ENCODE results near the gene SH3BP5.

Gene SH3BP5

DNA sequence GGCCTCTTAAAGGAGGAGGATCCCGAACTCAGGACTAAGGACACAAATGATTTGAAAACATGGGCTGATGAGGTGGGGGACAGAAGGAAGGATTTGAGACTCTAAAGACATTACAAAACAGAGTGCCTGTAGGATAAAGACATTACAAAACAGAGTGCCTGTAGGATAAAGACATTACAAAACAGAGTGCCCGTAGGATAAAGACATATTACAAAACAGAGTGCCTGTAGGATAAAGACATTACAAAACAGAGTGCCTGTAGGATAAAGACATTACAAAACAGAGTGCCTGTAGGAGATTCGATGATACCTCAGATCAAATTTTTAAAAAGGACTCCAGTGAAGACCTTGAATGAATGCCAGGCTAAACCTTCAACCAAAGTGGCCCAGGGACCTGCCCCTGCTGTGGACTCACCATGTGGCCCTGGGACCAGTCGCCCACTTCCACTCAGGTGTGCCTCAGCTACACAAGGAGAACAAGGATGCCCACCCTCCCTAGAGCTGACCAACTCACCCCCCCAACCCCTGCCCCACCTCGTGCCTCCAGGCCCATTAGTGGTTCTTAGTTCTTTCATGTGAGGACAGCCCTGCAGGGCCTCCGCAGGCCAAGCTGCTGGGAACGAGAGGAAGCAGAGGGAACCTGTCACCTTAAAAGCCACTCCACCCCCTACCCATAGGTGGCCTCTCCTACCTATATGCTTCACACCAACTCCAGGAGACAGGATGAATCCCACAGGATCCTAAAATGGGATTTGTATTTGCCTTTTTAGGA is 59.8 kb downstream of the SH3BP5 start:
- no peak for FAIRE-seq

DNA sequence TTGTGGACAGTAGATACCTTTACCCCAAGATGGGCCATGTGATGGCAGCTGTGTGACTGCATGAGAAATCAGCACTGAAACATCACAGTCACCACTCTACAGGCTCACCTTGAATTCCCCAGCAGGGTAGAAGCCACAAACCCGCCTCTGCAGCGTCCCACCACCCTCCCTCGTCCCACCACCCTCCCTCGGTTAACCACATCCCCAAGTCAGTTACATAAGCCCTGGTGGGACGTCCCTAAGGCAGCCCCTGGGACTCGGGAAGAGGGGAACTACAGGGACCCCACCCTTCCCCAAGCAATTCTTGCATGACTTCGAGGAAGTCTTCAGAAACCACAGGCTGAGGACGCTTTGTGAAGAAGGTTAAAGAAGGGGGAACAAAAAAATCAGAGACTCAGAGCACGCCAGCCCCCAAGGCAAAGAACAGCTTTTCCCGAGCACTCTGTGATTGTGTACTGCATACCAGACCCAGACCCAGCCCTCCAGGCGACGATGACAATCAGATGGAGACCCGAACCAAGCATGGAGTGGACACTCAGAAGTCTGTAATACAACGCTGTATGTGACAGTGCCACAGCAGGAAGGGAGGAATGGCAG is 60.5 kb downstream of the SH3BP5 start:
- FAIRE-seq = no peak

DNA sequence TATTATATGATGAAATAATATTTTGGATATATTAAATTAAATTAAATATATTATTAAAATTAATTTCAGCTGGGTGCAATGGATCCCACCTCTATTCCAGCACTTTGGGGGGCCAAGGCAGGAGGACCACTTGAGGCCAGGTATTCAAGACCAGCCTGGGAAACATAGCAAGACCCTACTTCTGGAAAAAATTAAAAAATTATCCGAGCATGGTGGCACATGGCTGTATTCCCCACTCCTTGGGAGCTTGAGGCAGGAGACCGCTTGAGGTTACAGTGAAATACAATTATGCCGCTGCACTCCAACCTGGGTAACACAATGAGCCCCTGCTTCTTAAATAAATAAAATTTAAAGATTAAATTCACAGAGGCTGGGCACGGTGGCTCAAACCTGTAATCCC is 61.4 kb downstream of the SH3BP5 start:
- FAIRE-seq = no peak

DNA sequence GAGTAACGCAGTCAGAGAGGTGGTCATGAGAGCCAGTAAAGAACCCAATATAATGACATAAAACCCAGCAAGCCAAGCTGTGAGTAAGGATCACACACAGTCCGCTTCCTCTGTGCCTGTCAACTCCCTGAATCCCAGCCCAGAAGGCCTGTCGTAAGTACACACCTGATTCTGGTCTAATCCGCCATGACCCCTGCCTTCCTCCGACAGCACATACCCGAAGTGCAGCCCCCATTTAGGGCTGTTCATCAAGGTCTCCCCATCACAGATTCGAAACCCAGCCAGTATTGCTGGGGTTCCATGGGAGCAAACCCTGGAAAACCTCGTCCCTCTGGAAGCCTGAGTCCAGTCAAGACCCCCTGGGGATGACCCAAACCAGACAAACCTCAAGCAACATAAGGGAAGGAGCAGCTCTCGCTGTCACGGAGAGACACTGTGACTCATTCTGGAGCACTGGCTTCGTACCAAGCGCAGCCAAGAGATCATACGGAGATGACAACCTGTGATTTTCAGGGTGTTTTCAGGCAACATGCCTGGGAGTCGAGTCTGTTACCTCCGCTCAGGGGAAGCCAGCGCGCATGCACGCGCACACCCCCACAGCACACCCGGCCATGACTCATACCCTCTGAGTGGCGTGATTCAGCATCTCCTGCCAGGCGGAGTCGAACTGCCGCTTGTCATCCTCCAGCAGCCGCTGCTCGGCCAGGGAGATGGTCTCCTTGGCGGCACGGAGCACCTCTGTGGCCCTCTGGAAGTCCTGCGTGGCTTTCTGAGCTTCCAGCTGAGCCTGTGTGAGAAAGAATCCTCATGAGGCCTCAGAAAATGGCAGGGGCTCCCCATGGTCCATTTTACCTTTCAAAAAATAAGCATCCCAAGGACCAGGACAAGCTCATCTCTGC is 63.0 kb downstream of the SH3BP5 start:
- no peak for FAIRE-seq

DNA sequence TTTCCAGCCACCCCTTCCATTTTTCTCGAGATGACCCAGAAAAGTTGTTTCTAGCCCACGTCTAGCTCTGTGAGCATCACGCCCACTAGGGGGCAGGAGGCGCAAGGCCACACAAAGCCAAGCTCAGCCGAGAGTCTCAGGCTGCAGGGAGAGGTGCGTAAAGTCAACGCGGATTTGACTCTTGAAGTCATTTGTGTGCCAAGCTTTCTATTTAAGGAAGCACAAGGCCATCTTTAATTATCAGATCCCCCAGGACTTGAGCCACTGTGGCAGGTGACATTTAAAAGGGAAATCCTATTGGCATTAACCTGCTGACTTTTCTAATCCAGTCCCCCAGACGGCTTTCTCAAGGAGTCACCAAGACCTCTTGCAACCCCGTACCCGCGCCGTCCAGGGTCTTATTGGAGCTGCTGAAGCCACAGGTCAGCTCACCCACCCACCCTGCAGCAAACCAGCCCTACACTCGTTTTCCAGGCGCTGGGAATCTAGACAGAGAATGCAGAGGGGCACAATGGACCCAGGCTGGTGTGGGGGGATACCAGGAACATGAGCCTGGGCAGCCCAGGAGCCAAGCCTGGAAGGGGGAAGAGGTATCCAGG is 64.3 kb downstream of the SH3BP5 start:
- no peak for FAIRE-seq

DNA sequence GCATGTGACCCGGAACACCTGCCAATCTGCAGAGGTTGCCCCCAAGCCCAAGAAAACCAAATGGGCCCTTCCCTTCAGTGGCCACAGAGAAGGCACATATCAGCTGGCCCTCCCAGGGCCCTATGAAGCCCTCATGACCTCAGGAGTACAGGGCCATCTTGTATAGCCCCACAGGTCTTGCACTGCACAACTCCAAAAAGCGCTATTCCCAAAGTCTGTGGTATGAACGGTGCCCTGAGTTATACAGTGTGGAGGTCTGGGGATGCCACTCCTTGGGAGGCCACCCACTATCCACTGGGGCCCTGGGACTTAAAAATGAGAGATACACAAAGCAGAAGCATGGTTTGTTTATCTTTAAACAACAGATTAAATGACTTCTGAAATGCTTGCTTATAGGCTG is 64.9 kb downstream of the SH3BP5 start:
- FAIRE-seq = no peak

DNA sequence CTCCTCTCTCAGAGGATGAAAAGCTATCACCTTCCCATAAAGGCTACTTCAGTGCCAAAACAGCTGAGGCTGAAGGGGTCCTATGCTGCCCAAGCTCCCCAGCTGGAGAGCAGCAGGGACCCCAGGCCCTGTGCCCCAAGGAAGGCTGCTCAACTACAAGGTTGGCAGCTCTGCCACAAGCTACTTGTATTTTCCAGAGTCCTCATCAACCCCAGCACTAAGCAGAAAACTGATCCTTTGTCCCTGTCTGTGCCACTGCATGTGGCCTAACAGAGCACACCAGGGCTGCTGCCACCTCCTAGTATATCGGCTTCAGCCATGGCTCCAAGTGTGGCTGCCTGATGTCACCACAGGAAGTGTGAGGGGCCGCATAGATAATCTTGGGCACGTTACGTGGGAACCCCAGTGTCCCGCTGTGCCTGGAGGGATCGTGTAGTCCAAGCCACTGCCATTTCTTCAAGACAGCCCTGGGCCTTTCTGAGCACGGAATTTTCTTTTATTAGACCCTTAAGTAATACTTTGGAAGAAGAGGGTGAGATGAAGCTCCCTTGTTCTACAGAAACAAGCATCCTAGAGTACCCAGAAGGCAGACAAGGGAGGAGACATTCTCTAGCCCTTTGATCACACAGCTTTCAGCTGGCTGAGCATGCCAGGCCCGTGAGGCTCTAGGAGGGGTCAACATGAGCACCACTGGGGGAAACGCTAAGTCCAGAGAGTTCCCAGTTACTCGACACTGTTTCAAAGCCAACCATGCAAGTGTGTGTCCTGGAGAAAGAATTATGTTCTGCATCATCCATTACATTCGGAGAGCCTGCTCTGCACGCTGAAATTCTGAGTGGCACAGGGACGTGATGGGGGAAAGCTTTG is 65.6 kb downstream of the SH3BP5 start:
- FAIRE-seq = no peak

DNA sequence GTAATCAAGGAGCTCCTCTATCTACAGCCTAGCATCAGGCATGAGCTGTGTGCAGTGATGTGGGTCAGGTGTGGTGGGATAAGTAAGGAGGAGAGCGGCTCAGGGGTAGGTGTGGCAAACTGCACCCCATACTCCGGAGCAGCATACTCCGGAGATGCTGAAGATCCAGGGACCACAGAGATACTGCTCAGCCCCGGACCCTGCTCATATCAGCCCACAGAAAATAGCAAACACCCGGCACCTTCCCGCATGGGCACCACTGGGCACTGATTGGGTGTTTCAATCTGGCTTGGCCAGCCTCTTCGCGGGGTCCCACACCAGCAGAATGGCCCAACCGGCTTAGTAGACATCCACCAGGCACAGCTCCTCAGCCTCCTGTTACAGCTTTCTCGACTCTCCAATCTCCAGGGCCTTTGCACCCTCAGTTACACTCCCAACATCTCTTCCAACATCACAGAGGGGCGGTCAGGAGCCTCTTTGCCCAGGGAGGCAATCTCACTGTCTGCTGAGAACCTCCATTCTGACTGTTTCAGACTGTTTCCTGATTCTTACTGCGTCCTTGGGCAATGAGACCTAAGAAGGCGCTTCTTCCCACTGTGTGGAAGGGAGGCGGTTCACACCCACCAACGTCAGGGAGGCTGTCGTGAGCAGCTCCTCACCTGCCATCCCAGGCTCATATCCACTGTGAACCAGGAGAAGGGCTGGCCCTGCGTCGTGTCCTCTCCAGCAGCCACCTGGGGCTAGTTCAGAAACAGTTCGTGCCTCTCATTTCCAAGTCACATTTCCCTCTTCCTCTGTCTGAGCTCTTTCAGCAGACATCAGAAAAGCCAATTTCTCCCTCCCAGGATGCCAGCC is 66.5 kb downstream of the SH3BP5 start:
- FAIRE-seq = no peak

DNA sequence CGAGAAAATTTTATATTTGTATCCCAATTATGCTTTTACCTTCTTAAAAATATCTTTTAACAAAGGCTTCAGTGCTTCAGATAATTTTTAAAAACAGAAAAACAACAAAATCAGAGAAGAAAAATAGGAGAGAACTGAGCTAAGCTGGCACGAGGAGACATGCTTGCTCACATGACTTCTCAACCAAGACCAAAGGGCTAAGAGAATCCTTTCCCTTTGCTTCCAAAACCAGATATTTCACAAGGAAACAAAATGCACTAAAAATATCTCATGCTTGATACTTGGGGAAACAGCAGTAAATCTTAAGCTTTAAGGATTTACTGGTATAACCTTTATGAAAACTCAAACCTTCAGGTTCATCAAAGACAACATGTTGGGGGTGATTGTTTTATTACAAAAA is 67.9 kb downstream of the SH3BP5 start:
- no peak for FAIRE-seq

DNA sequence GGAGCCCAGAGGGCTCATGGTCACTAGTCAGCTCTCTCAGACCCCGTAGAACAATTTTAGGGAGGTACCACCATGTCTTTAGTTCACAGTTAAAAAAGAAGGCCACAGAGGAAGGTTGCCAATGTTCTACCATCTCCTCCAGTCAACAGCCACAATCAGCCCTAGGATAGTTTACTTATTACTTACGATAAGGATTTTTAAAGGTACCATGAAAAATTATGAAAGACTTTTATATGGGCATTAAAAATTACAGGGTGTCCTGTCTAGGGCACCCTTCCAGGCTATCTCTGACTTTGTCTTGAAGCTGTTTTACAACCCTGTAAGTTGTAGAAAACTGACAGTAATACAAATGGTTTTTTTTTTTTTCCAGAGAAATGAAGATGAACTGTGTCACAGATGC is 68.5 kb downstream of the SH3BP5 start:
- FAIRE-seq = no peak

DNA sequence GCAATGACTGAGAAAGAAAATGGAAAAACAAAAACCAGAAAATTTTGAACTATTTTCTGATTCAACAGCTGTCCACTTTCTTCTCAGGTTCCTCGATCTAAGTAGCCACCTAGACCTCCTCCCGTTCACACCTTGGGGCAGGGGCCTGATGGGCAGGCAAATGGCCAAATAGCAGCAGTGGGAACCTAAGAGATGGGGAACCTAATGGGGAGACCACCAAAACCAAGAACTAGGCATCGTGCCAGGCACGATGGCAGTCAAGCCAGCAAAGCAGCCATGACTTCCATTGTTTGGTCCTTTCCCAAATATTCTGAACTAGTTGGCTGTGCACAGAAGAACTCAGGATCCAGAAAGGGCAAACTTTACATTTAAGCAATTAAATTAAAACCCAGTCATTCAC is 69.3 kb downstream of the SH3BP5 start:
- no peak for FAIRE-seq

DNA sequence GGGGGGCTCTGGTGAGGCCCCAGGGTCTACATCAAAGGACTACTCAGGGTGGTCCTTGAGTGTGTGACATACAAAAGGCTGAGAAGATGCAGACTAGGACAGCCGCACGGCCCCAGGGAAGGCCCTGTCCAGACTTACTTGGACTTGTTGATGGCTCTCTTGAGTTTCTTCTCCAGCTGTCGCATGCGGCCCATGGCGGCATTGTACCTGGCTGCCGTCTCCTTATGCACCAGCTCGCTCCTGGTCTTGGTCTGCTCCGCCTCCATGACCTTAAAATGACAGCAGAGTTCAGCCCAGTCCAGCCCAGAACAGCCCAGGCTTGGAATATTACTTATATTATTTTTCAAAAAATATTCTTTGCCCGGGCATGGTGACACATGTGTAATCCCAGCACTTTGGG is 70.4 kb downstream of the SH3BP5 start:
- no peak for FAIRE-seq

DNA sequence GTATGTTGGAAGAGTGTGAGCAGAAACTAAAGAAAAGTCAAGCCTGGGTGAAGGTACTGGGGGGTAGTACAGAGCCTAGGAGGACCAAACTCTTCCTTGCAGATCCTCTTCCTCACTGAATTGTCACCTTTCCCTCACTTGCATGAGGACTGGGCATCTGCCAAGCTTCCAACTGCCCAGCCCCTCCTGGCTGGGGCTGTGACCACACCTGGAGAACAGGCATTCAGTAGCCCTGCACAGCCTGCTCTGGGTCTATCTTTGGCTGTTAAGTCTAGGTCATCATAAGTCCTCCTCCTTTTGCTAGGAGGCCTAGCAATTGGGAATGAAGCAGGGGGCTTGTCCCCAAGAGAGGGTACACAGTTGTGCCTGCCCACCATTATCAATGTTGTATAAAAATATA is 71.1 kb downstream of the SH3BP5 start:
- FAIRE-seq = no peak

DNA sequence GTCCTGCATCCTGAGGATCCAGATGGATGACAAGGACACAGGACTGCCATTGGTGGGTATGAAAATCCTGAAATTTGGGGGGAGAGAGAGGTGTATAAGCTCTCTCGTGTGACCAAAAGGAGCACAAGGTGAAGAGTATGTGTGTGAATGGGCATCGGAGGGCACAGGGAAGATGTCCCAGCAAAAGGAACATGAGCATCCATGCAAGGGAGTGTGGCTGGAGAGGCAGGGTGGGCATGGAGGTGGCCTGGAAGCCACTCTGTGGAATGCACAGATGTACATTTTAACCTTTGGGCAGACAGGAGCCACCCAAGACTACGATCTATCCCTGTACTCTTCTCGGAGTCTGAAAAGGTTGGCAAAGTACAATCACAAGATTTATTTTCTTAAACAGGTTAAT is 71.9 kb downstream of the SH3BP5 start:
- no peak for FAIRE-seq

DNA sequence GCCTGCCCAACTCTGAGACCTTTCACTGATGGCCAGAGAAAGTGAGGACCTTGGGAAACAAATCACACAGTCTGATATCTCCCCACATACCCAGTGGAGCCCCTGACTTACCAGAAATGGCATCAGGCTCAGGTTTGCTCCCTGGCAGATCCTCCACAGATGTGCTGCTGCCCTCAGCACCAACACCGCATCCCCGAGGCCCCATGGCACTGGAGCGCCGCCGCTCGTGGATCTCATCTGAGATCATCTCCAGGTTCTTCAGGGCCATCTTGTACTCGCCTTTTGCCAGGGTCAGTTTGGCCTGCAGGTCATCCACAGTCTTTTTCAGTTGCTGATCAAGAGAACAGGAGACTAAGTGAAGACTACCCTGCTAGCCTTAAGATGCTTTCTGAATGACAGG is 73.7 kb downstream of the SH3BP5 start:
- no peak for FAIRE-seq

DNA sequence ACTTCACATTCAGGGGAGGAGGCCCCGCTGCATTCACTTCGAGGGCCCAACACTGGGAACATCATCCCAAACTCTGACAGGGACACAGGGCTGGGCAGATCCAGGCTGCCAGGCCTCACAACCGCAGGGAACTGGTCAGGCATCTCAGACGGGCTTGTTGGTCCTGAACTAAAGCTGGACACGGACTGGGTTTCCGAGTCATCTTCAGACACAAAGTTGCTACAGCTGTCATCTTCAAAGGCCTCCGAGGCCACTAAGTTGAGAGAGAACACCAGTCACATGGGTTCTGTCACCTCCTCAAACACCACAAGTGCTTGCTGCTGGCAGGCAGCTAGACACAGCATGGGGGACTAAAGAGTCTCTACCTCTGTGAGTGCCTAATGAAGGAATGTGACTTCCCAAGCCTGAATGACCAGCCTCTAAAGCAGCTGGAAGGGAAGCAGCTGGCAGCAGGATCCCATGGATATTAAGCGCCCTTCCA is 75.5 kb downstream of the SH3BP5 start:
- no peak for FAIRE-seq

DNA sequence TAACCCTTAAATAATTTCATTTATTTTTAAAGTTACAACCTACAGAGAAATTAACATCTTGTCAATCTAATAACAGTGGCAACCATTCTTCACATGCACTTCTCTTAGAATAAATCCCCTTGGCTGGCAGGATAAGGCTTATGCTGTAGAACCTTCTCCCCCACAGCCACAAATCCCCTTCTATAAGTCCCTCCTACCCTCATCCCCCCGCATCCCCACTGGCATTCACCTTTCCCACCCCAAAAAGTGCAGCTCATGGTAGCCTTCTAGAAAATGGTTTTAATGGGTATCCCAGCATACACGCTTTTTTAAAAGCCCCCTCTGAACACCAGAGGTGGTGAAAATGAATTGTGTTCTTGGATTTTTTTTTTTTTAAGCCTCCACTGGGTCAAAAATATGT is 77.2 kb downstream of the SH3BP5 start:
- no peak for FAIRE-seq

DNA sequence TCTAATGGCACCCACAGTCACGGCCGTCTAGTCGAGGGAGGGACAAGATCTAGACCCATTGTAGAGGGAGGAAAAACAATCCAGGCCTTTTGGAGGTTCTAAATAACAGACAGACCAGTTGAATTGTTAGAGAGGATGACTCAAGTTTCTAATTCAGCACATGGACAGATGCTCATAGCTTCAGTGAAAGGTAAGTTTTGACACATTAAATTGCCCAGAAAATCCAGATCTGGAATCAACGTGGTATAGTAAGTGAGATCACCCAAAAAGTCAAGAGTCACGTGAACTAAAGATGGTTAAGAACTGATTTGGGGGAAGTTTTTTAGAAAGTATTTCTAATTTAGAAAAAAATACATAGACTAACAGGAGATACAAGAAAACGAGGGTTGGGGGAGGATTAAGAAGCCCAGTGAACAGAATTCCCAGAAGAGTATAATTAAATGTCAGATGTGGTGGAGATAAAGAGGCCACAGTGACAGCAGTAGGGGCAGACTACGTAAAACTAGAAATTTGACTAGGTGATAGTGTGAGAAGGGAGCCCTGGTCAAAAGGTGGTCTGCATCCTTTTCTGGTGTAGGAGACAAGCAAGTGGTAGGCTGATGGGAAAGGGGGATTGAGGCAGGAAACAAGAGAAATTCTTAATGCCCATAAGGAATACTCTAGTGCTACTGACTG is 79.2 kb downstream of the SH3BP5 start:
- no peak for FAIRE-seq

DNA sequence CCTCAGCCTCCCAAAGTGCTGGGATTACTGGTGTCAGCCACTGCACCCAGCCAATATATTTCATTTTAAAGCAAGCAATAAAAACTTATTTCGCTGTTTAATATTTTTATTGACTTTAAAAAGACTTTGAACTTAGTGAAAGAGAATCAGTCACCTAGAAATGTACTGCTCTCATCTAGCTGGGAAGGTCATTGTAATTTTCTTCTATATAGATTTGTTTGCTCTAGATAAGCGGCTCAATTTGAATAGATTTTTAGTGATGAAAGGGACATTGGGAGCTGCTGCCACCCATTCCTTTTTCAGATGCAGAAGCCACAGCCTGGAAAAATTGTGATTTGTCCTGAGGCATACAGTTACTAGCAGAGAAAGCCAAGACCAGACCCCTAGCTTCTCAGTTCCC is 86.2 kb downstream of the SH3BP5 start:
- no peak for FAIRE-seq

DNA sequence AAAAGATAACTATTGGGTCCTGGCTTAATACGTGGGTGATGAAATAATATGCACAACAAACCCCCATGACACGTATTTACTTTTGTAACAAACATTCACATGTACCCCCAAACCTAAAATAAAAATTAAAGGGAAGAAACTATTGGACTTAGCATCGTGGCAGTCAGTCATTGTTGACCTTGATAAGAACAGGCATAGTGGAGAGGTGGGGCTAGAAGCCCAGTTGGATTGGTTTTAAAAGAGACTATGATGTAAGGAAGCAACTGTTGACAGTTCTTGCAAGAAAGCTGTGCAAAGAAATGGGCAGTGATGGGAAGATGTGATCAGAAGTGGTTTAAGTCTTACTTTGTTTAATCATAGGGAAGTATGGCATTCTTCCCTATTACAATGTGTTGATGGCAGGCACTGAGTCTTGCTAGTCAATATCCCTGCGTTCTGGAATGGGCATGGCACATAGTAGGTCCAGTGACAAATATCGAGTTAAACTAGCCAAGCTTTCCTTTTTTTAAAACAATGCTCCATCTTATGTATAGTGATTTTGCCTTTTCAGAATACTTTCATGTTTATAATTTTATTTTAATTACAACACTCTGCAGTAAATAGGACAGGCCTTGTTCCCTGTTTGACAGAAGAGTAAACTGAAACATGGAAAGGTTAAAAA is 88.4 kb downstream of the SH3BP5 start:
- peak; percentile 41 for FAIRE-seq
